Right atrium auricular region (tissue), 2 donors: ENCODE data around the gene WDR45. TPM values are rescaled to one million over a fixed set of nuclear protein-coding genes. Genes with fewer than 3 reads are reported as not detected.

Experiments
- DNase-seq: peaks from one replicate; pipeline ENCODE4 v3.0.0-alpha.2; 2019; ENCODE audit warnings: low spot score
- H3K27ac ChIP-seq, 2 donors: fragments of 200-600 bp; sonication (generic); 1 replicate in 1 of 2; 2 replicates in 1 of 2; pipeline ENCODE4 v1.5.1; 2016 to 2019
- H3K27me3 ChIP-seq, 2 donors: fragments of 200-600 bp; sonication (generic); one replicate each; pipeline versions ENCODE4 v1.5.1 to v1.6.0; 2017 to 2019
- H3K36me3 ChIP-seq: fragments of 200-600 bp; sonication (generic); one replicate; pipeline ENCODE4 v1.5.1; 2016
- H3K4me1 ChIP-seq, 2 donors: fragments of 200-600 bp; sonication (generic); one replicate each; pipeline versions ENCODE4 v1.5.1 to v1.6.0; 2017 to 2019
- H3K4me3 ChIP-seq, 2 donors: fragments of 200-600 bp; sonication (generic); 1 replicate in 1 of 2; 2 replicates in 1 of 2; pipeline ENCODE4 v1.5.1; 2017 to 2019; ENCODE audit warnings: mild to moderate bottlenecking in 1 of 2, moderate library complexity in 1 of 2
- H3K9me3 ChIP-seq, 2 donors: fragments of 200-600 bp; sonication (generic); one replicate each; pipeline ENCODE4 v1.5.1; 2019
- CTCF ChIP-seq, 2 donors: fragments of 200-600 bp; sonication (generic); IDR thresholded peaks; one replicate each; pipeline ENCODE4 v1.5.1; 2019; ENCODE audit warnings: antibody characterized with exemption in 2 of 2
- total RNA-seq, 2 donors: library from RNA; depleted of rRNA; stranded (reverse); fragments of >200 nt; gene quantifications; one replicate each; pipeline ENCODE4 v1.1.0, GENCODE V29; 2016

Gene WDR45
- total RNA-seq, 2 donors from 2014 or later = 78.3 to 117 TPM

GRCh38 chrX:49041744-49042580, 37.7 kb downstream of the WDR45 start:
- H3K27me3 ChIP-seq = no peaks in the 10 kb centered on the region
- TF ChIP-seq CTCF (IDR thresholded peaks at IDR 0.05) = no peak
- peaks cover 0 to 4% of the 10 kb centered on the region in 2 donors for H3K9me3 ChIP-seq
- H3K4me3 ChIP-seq = peak overlapping the region; percentile 81 to 93
- peaks cover 26% of the 10 kb centered on the region for H3K36me3 ChIP-seq
- DNase-seq = no peak
- peak overlapping the region; percentile 97 to 99 for H3K27ac ChIP-seq
- peaks cover 0 to 19% of the 10 kb centered on the region in 2 donors for H3K4me1 ChIP-seq

- peaks cover 0 to 4% of the 10 kb centered on the region in 2 donors for H3K9me3 ChIP-seq
- H3K36me3 ChIP-seq = peaks cover 33% of the 10 kb centered on the region
- TF ChIP-seq CTCF (IDR thresholded peaks at IDR 0.05) = no peak
- peak overlapping the region; percentile 6 to 81 for H3K4me3 ChIP-seq
- H3K27ac ChIP-seq = peak overlapping the region; percentile 97 to 99
- no peaks in the 10 kb centered on the region for H3K27me3 ChIP-seq
- DNase-seq = no peak
- H3K4me1 ChIP-seq = peaks cover 0 to 19% of the 10 kb centered on the region in 2 donors
Measured at GRCh38 chrX:49040376-49040955, 39.2 kb downstream of the WDR45 start.

- no peak for TF ChIP-seq CTCF (IDR thresholded peaks at IDR 0.05)
- peaks cover 33% of the 10 kb centered on the region for H3K36me3 ChIP-seq
- peak overlapping the region; percentile 97 to 99 for H3K27ac ChIP-seq
- peaks cover 0 to 4% of the 10 kb centered on the region in 2 donors for H3K9me3 ChIP-seq
- peak overlapping the region; percentile 6 to 81 for H3K4me3 ChIP-seq
- H3K4me1 ChIP-seq = peaks cover 0 to 19% of the 10 kb centered on the region in 2 donors
- peak; percentile 87 for DNase-seq
- no peaks in the 10 kb centered on the region for H3K27me3 ChIP-seq
Measured at GRCh38 chrX:49039598-49040375, 39.9 kb downstream of the WDR45 start.

- H3K27ac ChIP-seq = no peak overlapping the region
- H3K36me3 ChIP-seq = peaks cover 50% of the 10 kb centered on the region
- DNase-seq = no peak
- H3K4me3 ChIP-seq = no peak overlapping the region
- no peaks in the 10 kb centered on the region for H3K27me3 ChIP-seq
- H3K9me3 ChIP-seq = peaks cover 0 to 4% of the 10 kb centered on the region in 2 donors
- TF ChIP-seq CTCF (IDR thresholded peaks at IDR 0.05) = no peak
- peaks cover 0 to 19% of the 10 kb centered on the region in 2 donors for H3K4me1 ChIP-seq
Measured at GRCh38 chrX:49037883-49038475, 41.7 kb downstream of the WDR45 start.

- no peak for DNase-seq
- Histone ChIP-seq H3K36me3 (peaks cover 42% of the 10 kb centered on the region), H3K4me1 (no peaks in the 10 kb centered on the region), H3K4me3 (no peak overlapping the region), H3K27ac (no peak overlapping the region), H3K27me3 (no peaks in the 10 kb centered on the region), H3K9me3 (no peaks in the 10 kb centered on the region)
- TF ChIP-seq CTCF (IDR thresholded peaks at IDR 0.05) = no peak
Measured at GRCh38 chrX:49030283-49030682, 49.4 kb downstream of the WDR45 start.
